ENCODE measurements around the gene IGSF23. TPM values are rescaled to one million over a fixed set of nuclear protein-coding genes. Genes with fewer than 3 reads are reported as not detected.

Gene IGSF23
- total and polyA plus RNA-seq, 11 donors = 0.21 to 3.5 (median 0.83) TPM; not detected in 8

- Histone ChIP-seq H3K27me3 (peaks cover 0 to 3% (median 0%) of the 10 kb centered on the region in 9 donors), H3K4me3 (no peak overlapping the region), H3K4me1 (peaks cover 0 to 19% (median 7%) of the 10 kb centered on the region in 12 donors), H3K9me3 (peaks cover 0 to 5% (median 0%) of the 10 kb centered on the region in 12 donors), H3K27ac (no peak overlapping the region), H3K36me3 (no peaks in the 10 kb centered on the region)
- WGBS, 4 donors = 89 to 92% (median 90%) methylated on average over 6 of the region's 6 CpGs
- no peak for TF ChIP-seq CTCF (IDR thresholded peaks at IDR 0.05)
- TF ChIP-seq POLR2A (IDR thresholded peaks at IDR 0.05) = no peak
- ATAC-seq (no peak), DNase-seq (no peak)
- intact Hi-C loops (cut with DNase I) = no loop called here
These were observed 11.3 kb upstream of the IGSF23 start for GRCh38 chr19:44602081-44602480.

- Histone ChIP-seq H3K4me3 (no peak overlapping the region), H3K36me3 (no peaks in the 10 kb centered on the region), H3K9me3 (peaks cover 0 to 2% (median 0%) of the 10 kb centered on the region in 12 donors), H3K4me1 (peaks cover 0 to 32% (median 16%) of the 10 kb centered on the region in 12 donors), H3K27me3 (no peaks in the 10 kb centered on the region), H3K27ac (peak overlapping the region in 8 of 12 donors; percentile 2 to 67 (median 40))
- WGBS, 4 donors = 68 to 80% (median 72%) methylated on average over 8 of the region's 8 CpGs
- intact Hi-C loops (cut with DNase I) = no loop called here
- ATAC-seq (peak in 3 of 4 donors; percentile 51 to 83 (median 57)), DNase-seq (peak in 2 of 5 donors; percentile 28 to 36)
- TF ChIP-seq POLR2A (IDR thresholded peaks at IDR 0.05) (no peak), CTCF (IDR thresholded peaks at IDR 0.05) (no peak)
These were observed 10.0 kb upstream of the IGSF23 start for GRCh38 chr19:44603201-44603945.

DNA sequence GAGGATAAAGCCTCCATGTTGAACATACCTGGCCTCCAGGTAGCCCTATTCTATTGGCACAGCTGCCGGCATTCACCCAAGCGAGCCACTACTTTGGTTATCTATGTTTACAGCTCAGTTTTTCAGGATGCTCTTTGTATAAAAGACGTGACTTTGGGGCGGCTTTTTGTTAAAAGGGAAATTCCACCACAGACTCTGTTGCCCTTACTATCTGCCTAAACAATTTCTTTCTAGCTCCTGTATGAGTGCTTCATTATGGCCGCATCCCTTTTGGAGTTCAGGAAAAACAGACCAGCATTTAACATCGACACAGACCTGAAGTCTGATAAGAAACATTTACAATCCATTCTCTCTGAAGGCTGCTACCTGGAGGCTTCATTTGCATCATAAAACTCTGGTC, 9.1 kb upstream of the IGSF23 start:
- peak overlapping the region in 3 of 12 donors; percentile 33 to 42 (median 42) for H3K27ac ChIP-seq
- no peak for TF ChIP-seq CTCF (IDR thresholded peaks at IDR 0.05)
- no peak for TF ChIP-seq POLR2A (IDR thresholded peaks at IDR 0.05)
- peaks cover 0 to 37% (median 17%) of the 10 kb centered on the region in 12 donors for H3K4me1 ChIP-seq
- WGBS, 4 donors = 55 to 65% (median 59%) methylated on average over 6 of the region's 6 CpGs
- no peak for ATAC-seq
- no peaks in the 10 kb centered on the region for H3K36me3 ChIP-seq
- H3K4me3 ChIP-seq = no peak overlapping the region
- no peak for DNase-seq
- intact Hi-C loops (cut with DNase I) = no loop called here
- H3K27me3 ChIP-seq = no peaks in the 10 kb centered on the region
- no peaks in the 10 kb centered on the region for H3K9me3 ChIP-seq

DNA sequence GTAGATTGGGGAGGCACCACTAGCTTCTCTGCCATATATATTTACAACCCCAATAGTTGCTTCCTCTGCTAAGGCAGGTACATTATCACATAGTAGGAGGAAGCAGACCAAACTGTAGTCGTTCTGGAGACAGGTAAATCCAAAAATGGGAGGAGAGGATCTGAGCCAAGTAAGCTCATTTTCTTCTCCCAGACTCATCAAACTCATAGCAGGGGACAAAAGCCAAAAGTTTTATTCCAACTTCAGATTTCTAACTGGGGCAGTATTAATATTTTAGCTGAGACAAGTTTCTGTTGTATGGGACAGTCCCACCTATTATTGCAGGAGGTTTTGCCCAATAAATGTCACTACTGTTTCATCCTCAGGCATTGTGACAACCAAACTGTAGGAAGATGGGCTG, 7.8 kb upstream of the IGSF23 start:
- H3K27me3 ChIP-seq = no peaks in the 10 kb centered on the region
- DNase-seq = no peak
- no peak overlapping the region for H3K27ac ChIP-seq
- 67 to 71% (median 70%) methylated on average over 1 of the region's 1 CpG for WGBS, 4 donors
- ATAC-seq = no peak
- intact Hi-C loops (cut with DNase I) = loop anchor here in 1 of 10 donors (5.0 kb wide), 1 partner anchor 37 kb away; the partner anchor contains the start of gene PVR
- H3K9me3 ChIP-seq = no peaks in the 10 kb centered on the region
- H3K4me3 ChIP-seq = no peak overlapping the region
- no peaks in the 10 kb centered on the region for H3K36me3 ChIP-seq
- TF ChIP-seq CTCF (IDR thresholded peaks at IDR 0.05) (no peak), POLR2A (IDR thresholded peaks at IDR 0.05) (no peak)
- H3K4me1 ChIP-seq = peaks cover 0 to 37% (median 17%) of the 10 kb centered on the region in 12 donors
